ENCODE data around the gene ABCC12. TPM values are rescaled to one million over a fixed set of nuclear protein-coding genes. Genes with fewer than 3 reads are reported as not detected.

ABCC12 gene
- polyA plus RNA-seq, 3 donors from 2014 or later: not detected

DNA sequence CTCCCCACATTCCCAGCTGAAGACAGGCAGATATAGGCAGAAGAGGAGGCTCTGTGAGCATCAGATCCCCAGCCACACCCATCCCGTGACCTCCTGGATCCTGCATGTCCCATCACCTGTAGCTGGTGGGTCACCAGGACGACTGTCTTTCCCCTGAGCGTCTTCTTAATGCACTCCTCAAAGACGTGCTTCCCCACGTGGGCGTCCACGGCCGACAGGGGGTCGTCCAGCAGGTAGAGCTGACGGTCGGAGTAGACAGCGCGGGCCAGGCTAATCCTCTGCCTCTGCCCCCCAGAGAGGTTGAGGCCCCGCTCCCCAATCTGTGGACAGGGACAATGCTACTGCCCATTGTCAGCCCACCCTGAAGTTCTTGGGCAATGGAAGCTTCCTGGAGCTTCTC lies 40.5 kb downstream of the ABCC12 start:
- Mint-ChIP-seq H3K9me3 (no peaks in the 10 kb centered on the region), H3K4me1 (no peaks in the 10 kb centered on the region), H3K4me3 (no peak overlapping the region), H3K27me3 (ENCODE audit: low read depth in 3 of 3) (peaks cover 2 to 6% (median 4%) of the 10 kb centered on the region in 3 donors), H3K27ac (no peak overlapping the region), H3K36me3 (no peaks in the 10 kb centered on the region)
- DNase-seq: no peak

- H3K9me3 Mint-ChIP-seq: no peaks in the 10 kb centered on the region
- DNase-seq: no peak
- H3K27ac Mint-ChIP-seq: no peak overlapping the region
- peaks cover 1 to 6% (median 2%) of the 10 kb centered on the region in 3 donors for H3K27me3 Mint-ChIP-seq (ENCODE audit: low read depth in 3 of 3)
- no peaks in the 10 kb centered on the region for H3K4me1 Mint-ChIP-seq
- no peak overlapping the region for H3K4me3 Mint-ChIP-seq
- H3K36me3 Mint-ChIP-seq: no peaks in the 10 kb centered on the region
Measured at GRCh38 chr16:48114410-48114809, 41.4 kb downstream of the ABCC12 start.

GRCh38 chr16:48113471-48113870 lies 42.3 kb downstream of the ABCC12 start:
- H3K36me3 Mint-ChIP-seq: no peaks in the 10 kb centered on the region
- no peaks in the 10 kb centered on the region for H3K4me1 Mint-ChIP-seq
- H3K9me3 Mint-ChIP-seq: no peaks in the 10 kb centered on the region
- no peak overlapping the region for H3K27ac Mint-ChIP-seq
- peaks cover 1 to 6% (median 2%) of the 10 kb centered on the region in 3 donors for H3K27me3 Mint-ChIP-seq (ENCODE audit: low read depth in 3 of 3)
- no peak for DNase-seq
- H3K4me3 Mint-ChIP-seq: no peak overlapping the region

DNA sequence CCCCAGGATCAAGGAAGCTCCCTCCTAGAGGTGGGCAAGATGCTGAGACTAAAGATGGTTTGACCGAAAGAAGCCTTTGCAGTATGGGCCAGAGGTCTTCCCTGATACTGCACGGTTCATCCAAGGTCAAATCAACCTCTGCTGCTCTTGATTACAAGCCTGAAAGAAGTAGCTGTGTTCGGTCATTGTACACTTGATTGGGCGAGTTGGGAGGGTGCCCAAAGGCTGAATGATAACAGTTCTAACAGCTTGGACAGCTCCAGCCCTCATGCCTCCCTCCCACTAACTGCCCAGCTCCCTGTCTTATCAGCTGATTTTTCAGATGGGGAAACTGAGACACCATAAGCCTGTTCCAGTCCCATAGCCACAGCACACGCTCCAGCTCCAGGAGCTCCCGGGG lies 42.8 kb downstream of the ABCC12 start:
- Mint-ChIP-seq H3K27me3 (ENCODE audit: low read depth in 3 of 3) (peaks cover 1 to 2% (median 2%) of the 10 kb centered on the region in 3 donors), H3K9me3 (no peaks in the 10 kb centered on the region), H3K4me3 (no peak overlapping the region), H3K36me3 (no peaks in the 10 kb centered on the region), H3K4me1 (no peaks in the 10 kb centered on the region), H3K27ac (no peak overlapping the region)
- DNase-seq: no peak

DNA sequence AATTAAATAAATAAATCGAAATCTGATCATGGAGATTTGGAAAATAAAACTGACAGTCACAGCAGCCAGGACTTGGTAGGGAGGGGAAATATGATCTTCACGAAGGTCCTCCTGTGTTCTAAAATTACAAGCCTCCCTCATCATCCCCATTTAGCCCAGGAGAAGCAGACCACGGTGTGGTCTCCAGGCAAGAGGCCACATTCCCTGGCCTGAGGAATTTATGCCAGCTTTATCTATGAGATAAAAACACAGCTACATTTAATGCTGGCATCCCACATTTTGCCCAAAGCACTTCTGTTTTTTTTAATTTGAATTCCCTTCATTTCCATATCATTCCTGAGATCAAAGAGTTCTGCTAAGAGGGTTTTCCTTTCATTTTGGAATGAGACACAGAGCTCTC lies 43.2 kb downstream of the ABCC12 start:
- Mint-ChIP-seq H3K36me3 (no peaks in the 10 kb centered on the region), H3K4me1 (no peaks in the 10 kb centered on the region), H3K27me3 (ENCODE audit: low read depth in 3 of 3) (peaks cover 2 to 3% (median 2%) of the 10 kb centered on the region in 3 donors), H3K4me3 (no peak overlapping the region), H3K27ac (no peak overlapping the region), H3K9me3 (no peaks in the 10 kb centered on the region)
- no peak for DNase-seq

GRCh38 chr16:48110982-48111381 lies 44.8 kb downstream of the ABCC12 start:
- peaks cover 2 to 6% (median 4%) of the 10 kb centered on the region in 3 donors for H3K27me3 Mint-ChIP-seq (ENCODE audit: low read depth in 3 of 3)
- H3K4me3 Mint-ChIP-seq: no peak overlapping the region
- no peak for DNase-seq
- H3K27ac Mint-ChIP-seq: no peak overlapping the region
- no peaks in the 10 kb centered on the region for H3K36me3 Mint-ChIP-seq
- H3K4me1 Mint-ChIP-seq: no peaks in the 10 kb centered on the region
- H3K9me3 Mint-ChIP-seq: no peaks in the 10 kb centered on the region

GRCh38 chr16:48110000-48110399 lies 45.8 kb downstream of the ABCC12 start:
- Mint-ChIP-seq H3K4me3 (no peak overlapping the region), H3K27me3 (ENCODE audit: low read depth in 3 of 3) (peaks cover 2 to 6% (median 4%) of the 10 kb centered on the region in 3 donors), H3K27ac (no peak overlapping the region), H3K36me3 (no peaks in the 10 kb centered on the region), H3K4me1 (no peaks in the 10 kb centered on the region), H3K9me3 (no peaks in the 10 kb centered on the region)
- DNase-seq: no peak

DNA sequence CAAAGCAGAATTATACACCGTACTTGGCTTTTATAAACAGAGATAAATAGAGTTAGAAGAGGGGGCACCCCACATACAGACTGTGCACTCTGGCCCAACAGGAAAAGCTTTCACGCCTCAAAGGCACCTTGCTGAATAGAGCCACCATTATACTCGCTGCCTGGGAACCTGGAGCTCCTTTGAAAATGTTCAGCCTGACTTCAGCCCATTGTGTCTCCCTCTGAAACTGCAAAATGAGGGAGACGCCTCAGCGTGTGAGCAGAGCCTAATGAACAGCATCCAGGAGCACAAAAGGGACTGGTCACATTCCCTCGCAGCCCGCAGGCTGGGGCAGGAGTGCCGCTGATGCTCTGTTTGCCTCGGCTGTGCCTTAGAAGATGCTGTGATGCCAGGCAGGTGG lies 46.3 kb downstream of the ABCC12 start:
- H3K36me3 Mint-ChIP-seq: no peaks in the 10 kb centered on the region
- no peaks in the 10 kb centered on the region for H3K4me1 Mint-ChIP-seq
- H3K27ac Mint-ChIP-seq: no peak overlapping the region
- DNase-seq: no peak
- H3K4me3 Mint-ChIP-seq: no peak overlapping the region
- H3K27me3 Mint-ChIP-seq (ENCODE audit: low read depth in 3 of 3): peaks cover 2 to 6% (median 4%) of the 10 kb centered on the region in 3 donors
- no peaks in the 10 kb centered on the region for H3K9me3 Mint-ChIP-seq

DNA sequence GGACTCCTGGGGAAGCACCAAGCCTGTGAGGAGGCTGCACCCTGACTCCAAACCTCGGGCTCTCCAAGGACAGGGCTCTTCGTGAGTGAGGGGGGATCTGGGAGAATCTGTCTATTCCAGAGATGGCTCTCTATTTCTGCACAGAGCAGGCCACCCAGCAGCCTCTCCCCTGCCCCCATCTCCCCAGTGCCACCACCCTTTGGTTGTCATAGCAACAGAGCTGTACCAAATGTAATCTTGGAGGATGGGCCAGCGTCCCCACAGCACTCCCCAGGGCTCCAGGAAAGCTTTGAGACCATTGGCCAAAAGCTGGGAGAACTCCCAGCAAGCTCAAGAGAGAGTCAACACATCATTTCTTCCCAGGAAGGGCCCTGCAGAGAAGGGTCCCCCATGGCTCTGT lies 49.3 kb downstream of the ABCC12 start:
- no peak for DNase-seq
- Mint-ChIP-seq H3K4me3 (no peak overlapping the region), H3K4me1 (no peaks in the 10 kb centered on the region), H3K27me3 (ENCODE audit: low read depth in 3 of 3) (peaks cover 4 to 9% (median 4%) of the 10 kb centered on the region in 3 donors), H3K36me3 (no peaks in the 10 kb centered on the region), H3K27ac (no peak overlapping the region), H3K9me3 (no peaks in the 10 kb centered on the region)

Other genes starting within 250 kb of the ABCC12 start
- 10 to 100 TPM in 2 of 3 donors, 1 to 10 TPM in 1; 9.7 to 32.4 (median 17.6) TPM for gene LONP2, start 88.3 kb upstream of the ABCC12 start, polyA plus RNA-seq
- gene ABCC11, start 91.5 kb upstream of the ABCC12 start, polyA plus RNA-seq: under 1 TPM in 1 of 3 donors, not detected in 2; 0.07 TPM
- 10 to 100 TPM in 1 of 3 donors, 1 to 10 TPM in 2; 7.0 to 11.0 (median 8.6) TPM for gene SIAH1, start 229.4 kb upstream of the ABCC12 start, polyA plus RNA-seq